Transverse colon (tissue), 4 donors: Measurements from ENCODE around the gene TMEM200B. TPM values are rescaled to one million over a fixed set of nuclear protein-coding genes. Genes with fewer than 3 reads are reported as not detected.
A peak's percentile ranks its signal among the peaks of the same experiment; 100 is the strongest.
"Not testable (repeated sequence)": the region's sequence is repeated elsewhere in the genome, so short reads cannot be mapped to it uniquely, and the experiment has no call there.

Source experiments
- DNase-seq: peaks from one replicate; pipeline ENCODE4 v3.0.0-alpha.2; 2019
- H3K27ac ChIP-seq, 4 donors: fragments of 200-600 bp; sonication (generic); 2 replicates each; pipeline ENCODE4 v1.5.1; 2016 to 2018; ENCODE audit warnings: inconsistent platforms in 4 of 4
- H3K27me3 ChIP-seq: fragments of 200-600 bp; sonication (generic); 2 replicates; pipeline ENCODE4 v1.5.1; 2017; ENCODE audit warnings: inconsistent platforms
- H3K36me3 ChIP-seq, 4 donors: fragments of 200-600 bp; sonication (generic); 2 replicates each; pipeline ENCODE4 v1.5.1; 2017 to 2019; ENCODE audit warnings: inconsistent platforms in 4 of 4
- H3K4me1 ChIP-seq, 4 donors: fragments of 200-600 bp; sonication (generic); 2 replicates each; pipeline ENCODE4 v1.5.1; 2017 to 2020; ENCODE audit warnings: inconsistent platforms in 4 of 4
- H3K4me3 ChIP-seq, 4 donors: fragments of 200-600 bp; sonication (generic); 1 replicate in 1 of 4; 2 replicates in 3 of 4; pipeline versions ENCODE4 v1.5.1 to v1.6.1; 2017 to 2019; ENCODE audit warnings: inconsistent platforms in 4 of 4
- H3K9me3 ChIP-seq, 2 donors: fragments of 200-600 bp; sonication (generic); 2 replicates each; pipeline ENCODE4 v1.5.1; 2017 to 2019; ENCODE audit warnings: inconsistent platforms in 2 of 2
- CTCF ChIP-seq, 5 experiments: fragments of 200-600 bp in 3 of 5; fragments of 450-650 bp in 2 of 5; sonication (generic) in 3 of 5; IDR thresholded peaks; 1 replicate in 2 of 5; 2 replicates in 3 of 5; pipeline ENCODE4 v1.5.1; 2016 to 2017; ENCODE audit warnings: antibody characterized with exemption in 5 of 5, inconsistent platforms in 3 of 5, mild to moderate bottlenecking in 2 of 5, moderate library complexity in 1 of 5
- EP300 ChIP-seq: sonication (generic); formaldehyde crosslinking; IDR thresholded peaks from one replicate; pipeline ENCODE4 v1.6.1; 2017; ENCODE audit warnings: antibody characterized with exemption, low read depth
- POLR2A ChIP-seq: fragments of 450-650 bp; IDR thresholded peaks from one replicate; pipeline ENCODE4 v1.6.1; 2016; ENCODE audit warnings: antibody characterized with exemption, mild to moderate bottlenecking, moderate library complexity
- POLR2AphosphoS5 ChIP-seq, 3 donors: sonication (generic); formaldehyde crosslinking; IDR thresholded peaks; one replicate each; pipeline ENCODE4 v1.6.1; 2016; ENCODE audit warnings: antibody characterized with exemption in 3 of 3
- WGBS, 2 donors: methylation state at CpG; one replicate each; pipeline ENCODE4 v1.1.5; 2018; ENCODE audit warnings: low coverage in 1 of 2; 5-methylcytosine and 5-hydroxymethylcytosine counted together
- in situ Hi-C, 4 donors: fragments of 200-750 bp; cut with MboI; loops; one replicate each; pipeline versions ENCODE4 v1.15.0 to v1.15.1; 2017; ENCODE audit warnings: low sequenced_read_pairs in 3 of 4, low pct_ligation_motif_present in 1 of 4, low pct_unique_long_range_greater_than_20kb in 1 of 4
- intact Hi-C: fragments of 100-400 bp; cut with DNase I; formaldehyde crosslinking; loops from one replicate; pipeline ENCODE4 v1.15.1; 2023; ENCODE audit warnings: low total_unique reads
- total RNA-seq, 4 donors: library from RNA; depleted of rRNA; stranded (reverse); fragments of >200 nt; gene quantifications; one replicate each; pipeline ENCODE4 v1.1.0, GENCODE V29; 2016

TMEM200B gene
- total RNA-seq, 4 donors from 2014 or later, result 1.6 to 7.5 (median 4.2) TPM

- Histone ChIP-seq H3K4me1 (peaks cover 0 to 6% (median 3%) of the 10 kb centered on the region in 4 donors), H3K4me3 (no peak overlapping the region), H3K27ac (no peak overlapping the region), H3K36me3 (no peaks in the 10 kb centered on the region), H3K9me3 (no peaks in the 10 kb centered on the region), H3K27me3 (no peaks in the 10 kb centered on the region)
- TF ChIP-seq CTCF (IDR thresholded peaks at IDR 0.05), result no peak
- no peak for TF ChIP-seq POLR2AphosphoS5 (IDR thresholded peaks at IDR 0.05)
- TF ChIP-seq EP300, result no peak
- no peak for TF ChIP-seq POLR2A
- in situ Hi-C loops (no loop called here), intact Hi-C loops (loop anchor here (2.0 kb wide), 1 partner anchor 18 kb away; no protein-coding TSS in a partner anchor)
- whole genome bisulfite sequencing, 2 donors, result 71% methylated on average over 10 of the region's 10 CpGs; no CpG with 5 or more reads in 1 of the 2 donors
- DNase-seq, result no peak
Observed at GRCh38 chr1:29134695-29135028, 11.0 kb upstream of the TMEM200B start.

- Histone ChIP-seq H3K36me3 (no peaks in the 10 kb centered on the region), H3K27ac (no peak overlapping the region), H3K4me3 (peak overlapping the region in 1 of 4 donors; percentile 13), H3K27me3 (no peaks in the 10 kb centered on the region), H3K4me1 (peaks cover 0 to 6% (median 3%) of the 10 kb centered on the region in 4 donors), H3K9me3 (no peaks in the 10 kb centered on the region)
- in situ Hi-C loops, result no loop called here
- intact Hi-C loops, result loop anchor here (2.0 kb wide), 1 partner anchor 19 kb away; no protein-coding TSS in a partner anchor
- WGBS, 2 donors, result 74% methylated on average over 55 of the region's 55 CpGs; no CpG with 5 or more reads in 1 of the 2 donors
- no peak for DNase-seq
- TF ChIP-seq POLR2A (no peak), EP300 (no peak), CTCF (IDR thresholded peaks at IDR 0.05) (no peak), POLR2AphosphoS5 (IDR thresholded peaks at IDR 0.05) (no peak)
Observed at GRCh38 chr1:29133861-29134694, 10.4 kb upstream of the TMEM200B start.

- H3K9me3 ChIP-seq, H3K4me1 ChIP-seq, H3K27me3 ChIP-seq, H3K36me3 ChIP-seq, in situ Hi-C loops, H3K27ac ChIP-seq, H3K4me3 ChIP-seq, intact Hi-C loops, DNase-seq: not testable (repeated sequence)
- 93% methylated on average over 19 of the region's 29 CpGs; no CpG with 5 or more reads in 1 of the 2 donors for WGBS, 2 donors
Observed at GRCh38 chr1:29131056-29131455, 7.4 kb upstream of the TMEM200B start.

GRCh38 chr1:29129916-29130315 is 6.2 kb upstream of the TMEM200B start:
- Histone ChIP-seq H3K27ac (no peak overlapping the region), H3K4me1 (peaks cover 0 to 12% (median 8%) of the 10 kb centered on the region in 4 donors), H3K9me3 (no peaks in the 10 kb centered on the region), H3K27me3 (peaks cover 9% of the 10 kb centered on the region), H3K4me3 (no peak overlapping the region), H3K36me3 (no peaks in the 10 kb centered on the region)
- TF ChIP-seq POLR2AphosphoS5 (IDR thresholded peaks at IDR 0.05) (no peak), POLR2A (no peak), EP300 (no peak), CTCF (IDR thresholded peaks at IDR 0.05) (no peak)
- 79 to 100% methylated on average over 1 to 5 of the region's 5 CpGs for WGBS, 2 donors
- in situ Hi-C loops, result loop anchor here in 1 of 4 donors (5.0 kb wide), 1 partner anchor 77 kb away; no protein-coding TSS in a partner anchor
- intact Hi-C loops, result loop anchor here (10.0 kb wide), 1 partner anchor 245 kb away; no protein-coding TSS in a partner anchor
- no peak for DNase-seq
